Colonic mucosa (tissue), 4 donors: Measurements from ENCODE around the gene IFT43. TPM values are rescaled to one million over a fixed set of nuclear protein-coding genes. Genes with fewer than 3 reads are reported as not detected.

Experiments used
- DNase-seq: peaks from one replicate; pipeline ENCODE4 v3.0.0-alpha.2; 2020
- H3K27ac ChIP-seq: fragments of 200-600 bp; one replicate; pipeline ENCODE4 v1.8.0; 2021
- H3K27me3 ChIP-seq: fragments of 200-600 bp; one replicate; pipeline ENCODE4 v1.8.0; 2021
- H3K36me3 ChIP-seq: fragments of 200-600 bp; one replicate; pipeline ENCODE4 v1.8.0; 2021
- H3K4me1 ChIP-seq: fragments of 200-600 bp; one replicate; pipeline ENCODE4 v1.8.0; 2021; ENCODE audit warnings: mild to moderate bottlenecking
- H3K4me3 ChIP-seq: fragments of 200-600 bp; one replicate; pipeline ENCODE4 v1.8.0; 2021
- H3K9ac ChIP-seq, 2 donors: one replicate each; pipeline ENCODE4 v1.7.0; 2013; ENCODE audit warnings: control low read depth in 2 of 2, low read depth in 2 of 2, low read length in 2 of 2
- H3K9me3 ChIP-seq: fragments of 200-600 bp; one replicate; pipeline ENCODE4 v1.8.0; 2021
- CTCF ChIP-seq: fragments of 200-600 bp; IDR thresholded peaks from one replicate; pipeline ENCODE4 v1.8.0; 2022; ENCODE audit warnings: antibody characterized with exemption, mild to moderate bottlenecking
- intact Hi-C: fragments of 100-400 bp; cut with DNase I; formaldehyde crosslinking; loops from one replicate; pipeline ENCODE4 v1.14.1; 2022
- total RNA-seq, 2 donors: library from RNA; stranded (reverse); fragmentation: NEBNext Ultra II Directional in 1 of 2; extraction: Animal tissue kit (Norgen Biotek cat#: 25700) in 1 of 2; gene quantifications; one replicate each; pipeline ENCODE4 v1.2.1, GENCODE V29; 2021
- donor health status: healthy.
- donor health status: DM: no; HTN: no; CAD: no.
- donor health status: DM: no; HTN: no; CAD: no.

IFT43 gene
- total RNA-seq, 2 donors from 2014 or later, result 26.5 to 26.6 TPM

GRCh38 chr14:76083796-76084765 lies 98.5 kb downstream of the IFT43 start:
- no peak for TF ChIP-seq CTCF
- Histone ChIP-seq H3K4me1 (no peaks in the 10 kb centered on the region), H3K36me3 (no peaks in the 10 kb centered on the region), H3K27ac (no peak overlapping the region), H3K9me3 (no peaks in the 10 kb centered on the region), H3K9ac (no peak overlapping the region), H3K27me3 (no peaks in the 10 kb centered on the region), H3K4me3 (no peak overlapping the region)
- intact Hi-C loops, result no loop called here
- DNase-seq, result no peak

GRCh38 chr14:76085358-76085757 lies 99.8 kb downstream of the IFT43 start:
- H3K36me3 ChIP-seq, result no peaks in the 10 kb centered on the region
- intact Hi-C loops, result no loop called here
- no peak for TF ChIP-seq CTCF
- H3K9ac ChIP-seq, result no peak overlapping the region
- H3K4me1 ChIP-seq, result no peaks in the 10 kb centered on the region
- no peaks in the 10 kb centered on the region for H3K27me3 ChIP-seq
- H3K9me3 ChIP-seq, result no peaks in the 10 kb centered on the region
- DNase-seq, result no peak
- H3K4me3 ChIP-seq, result no peak overlapping the region
- no peak overlapping the region for H3K27ac ChIP-seq

- H3K4me1 ChIP-seq, result no peaks in the 10 kb centered on the region
- no peak overlapping the region for H3K9ac ChIP-seq
- no peak for DNase-seq
- intact Hi-C loops, result no loop called here
- no peak overlapping the region for H3K4me3 ChIP-seq
- no peaks in the 10 kb centered on the region for H3K27me3 ChIP-seq
- no peaks in the 10 kb centered on the region for H3K9me3 ChIP-seq
- TF ChIP-seq CTCF, result no peak
- H3K36me3 ChIP-seq, result no peaks in the 10 kb centered on the region
- H3K27ac ChIP-seq, result no peak overlapping the region
Observed at GRCh38 chr14:76086636-76087035, 101.1 kb downstream of the IFT43 start.

- no peak for TF ChIP-seq CTCF
- Histone ChIP-seq H3K9ac (no peak overlapping the region), H3K27me3 (no peaks in the 10 kb centered on the region), H3K4me3 (no peak overlapping the region), H3K9me3 (no peaks in the 10 kb centered on the region), H3K36me3 (no peaks in the 10 kb centered on the region), H3K4me1 (no peaks in the 10 kb centered on the region), H3K27ac (no peak overlapping the region)
- DNase-seq, result no peak
- intact Hi-C loops, result no loop called here
Observed at GRCh38 chr14:76088326-76088725, 102.8 kb downstream of the IFT43 start.

GRCh38 chr14:76088771-76089571 lies 103.4 kb downstream of the IFT43 start:
- H3K4me3 ChIP-seq, result no peak overlapping the region
- H3K4me1 ChIP-seq, result no peaks in the 10 kb centered on the region
- no peaks in the 10 kb centered on the region for H3K9me3 ChIP-seq
- H3K27me3 ChIP-seq, result no peaks in the 10 kb centered on the region
- H3K9ac ChIP-seq, result no peak overlapping the region
- intact Hi-C loops, result no loop called here
- no peak for DNase-seq
- TF ChIP-seq CTCF, result no peak
- H3K27ac ChIP-seq, result no peak overlapping the region
- H3K36me3 ChIP-seq, result no peaks in the 10 kb centered on the region
